ENCODE results near the gene DENND4B.
A peak's percentile ranks its signal among the peaks of the same experiment; 100 is the strongest.

Gene DENND4B

GRCh38 chr1:153951183-153951582 is 4.7 kb upstream of the DENND4B start:
- DNase-seq (ENCODE audit: low read depth, low spot score), result no peak

GRCh38 chr1:153945795-153946621 is 510 bp downstream of the DENND4B start:
- DNase-seq (ENCODE audit: low read depth, low spot score), result peak; percentile 81

GRCh38 chr1:153945131-153945794 is 1.3 kb downstream of the DENND4B start:
- DNase-seq (ENCODE audit: low read depth, low spot score), result peak; percentile 62

GRCh38 chr1:153944827-153945117 is 1.7 kb downstream of the DENND4B start:
- DNase-seq (ENCODE audit: low read depth, low spot score), result no peak

- no peak for DNase-seq (ENCODE audit: low read depth, low spot score)
Observed at GRCh38 chr1:153944005-153944826, 2.3 kb downstream of the DENND4B start.

- DNase-seq (ENCODE audit: low read depth, low spot score), result no peak
Observed at GRCh38 chr1:153942766-153943549, 3.6 kb downstream of the DENND4B start.

GRCh38 chr1:153941826-153942725 is 4.4 kb downstream of the DENND4B start:
- no peak for DNase-seq (ENCODE audit: low read depth, low spot score)

GRCh38 chr1:153940756-153941155 is 5.8 kb downstream of the DENND4B start:
- DNase-seq (ENCODE audit: low read depth, low spot score), result no peak

- DNase-seq (ENCODE audit: low read depth, low spot score), result no peak
Observed at GRCh38 chr1:153939476-153939875, 7.0 kb downstream of the DENND4B start.

GRCh38 chr1:153938996-153939395 is 7.5 kb downstream of the DENND4B start:
- DNase-seq (ENCODE audit: low read depth, low spot score), result no peak

GRCh38 chr1:153937331-153937730 is 9.2 kb downstream of the DENND4B start:
- no peak for DNase-seq (ENCODE audit: low read depth, low spot score)

- no peak for DNase-seq (ENCODE audit: low read depth, low spot score)
Observed at GRCh38 chr1:153936011-153936802, 10.3 kb downstream of the DENND4B start.

GRCh38 chr1:153934746-153935145 is 11.8 kb downstream of the DENND4B start:
- no peak for DNase-seq (ENCODE audit: low read depth, low spot score)

- no peak for DNase-seq (ENCODE audit: low read depth, low spot score)
Observed at GRCh38 chr1:153933955-153934354, 12.6 kb downstream of the DENND4B start.

GRCh38 chr1:153933430-153933829 is 13.1 kb downstream of the DENND4B start:
- no peak for DNase-seq (ENCODE audit: low read depth, low spot score)

GRCh38 chr1:153932156-153933131 is 14.1 kb downstream of the DENND4B start:
- no peak for DNase-seq (ENCODE audit: low read depth, low spot score)

- no peak for DNase-seq (ENCODE audit: low read depth, low spot score)
Observed at GRCh38 chr1:153929981-153930948, 16.3 kb downstream of the DENND4B start.
